Upper lobe of left lung (tissue), 6 donors: ENCODE results near the gene EYS. TPM values are rescaled to one million over a fixed set of nuclear protein-coding genes. Genes with fewer than 3 reads are reported as not detected.

Source experiments
- ATAC-seq, 2 donors: fragments of 200-7000 bp; cut with Tn5 transposase; one replicate each; pipeline ENCODE4 v1.9.1; 2022; ENCODE audit warnings: mild to moderate bottlenecking in 2 of 2, moderate library complexity in 2 of 2; ENCODE audit not compliant: low FRiP score in 2 of 2
- DNase-seq, 2 donors: peaks; one replicate each; pipeline ENCODE4 v3.0.0-alpha.2; 2019 to 2020
- H3K27ac ChIP-seq, 4 donors: fragments of 200-600 bp; sonication (generic); one replicate each; pipeline ENCODE4 v1.5.1; 2016 to 2019
- H3K27me3 ChIP-seq, 4 donors: fragments of 200-600 bp; sonication (generic); one replicate each; pipeline ENCODE4 v1.5.1; 2017 to 2019
- H3K36me3 ChIP-seq, 4 donors: fragments of 200-600 bp; sonication (generic); one replicate each; pipeline ENCODE4 v1.5.1; 2016 to 2019
- H3K4me1 ChIP-seq, 4 donors: fragments of 200-600 bp; sonication (generic); one replicate each; pipeline ENCODE4 v1.5.1; 2018 to 2019
- H3K4me3 ChIP-seq, 4 donors: fragments of 200-600 bp; sonication (generic); one replicate each; pipeline ENCODE4 v1.5.1; 2017 to 2019; ENCODE audit warnings: mild to moderate bottlenecking in 2 of 4, moderate library complexity in 1 of 4
- H3K9me3 ChIP-seq, 4 donors: fragments of 200-600 bp; sonication (generic); one replicate each; pipeline ENCODE4 v1.5.1; 2018 to 2019
- CTCF ChIP-seq, 6 experiments: fragments of 450-650 bp in 4 of 6; fragments of 200-600 bp in 2 of 6; sonication (generic) in 2 of 6; IDR thresholded peaks; one replicate each; pipeline ENCODE4 v1.5.1; 2016 to 2019; ENCODE audit warnings: antibody characterized with exemption in 6 of 6
- EP300 ChIP-seq, 4 donors: sonication (generic); formaldehyde crosslinking; IDR thresholded peaks; one replicate each; pipeline ENCODE4 v1.5.1; 2017; ENCODE audit warnings: antibody characterized with exemption in 4 of 4, control low read depth in 2 of 4
- POLR2A ChIP-seq, 4 donors: fragments of 450-650 bp; IDR thresholded peaks; one replicate each; pipeline ENCODE4 v1.5.1; 2016 to 2017; ENCODE audit warnings: antibody characterized with exemption in 4 of 4, mild to moderate bottlenecking in 2 of 4
- POLR2AphosphoS5 ChIP-seq, 2 donors: sonication (generic); formaldehyde crosslinking; IDR thresholded peaks; one replicate each; pipeline ENCODE4 v1.5.1; 2017; ENCODE audit warnings: antibody characterized with exemption in 2 of 2
- WGBS, 2 donors: methylation state at CpG; one replicate each; pipeline ENCODE4 v1.1.5; 2017 to 2018; 5-methylcytosine and 5-hydroxymethylcytosine counted together
- total RNA-seq, 6 donors: library from RNA; depleted of rRNA in 4 of 6; stranded (reverse); fragments of >200 nt in 4 of 6; gene quantifications; one replicate each; pipeline versions ENCODE4 v1.1.0 to v1.2.1, GENCODE V29; 2016 to 2021
- donor health status: DM: no; HTN: no; CAD: no; lungs with moderate emphysema.
- donor health status: DM: no; HTN: yes; CAD: no; lungs with severe emphysema.

EYS gene
- total RNA-seq, 6 donors from 2014 or later = under 0.01 to 0.46 (median 0.28) TPM; not detected in 2

- ATAC-seq = no peak
- DNase-seq = no peak
- Histone ChIP-seq H3K4me3 (no peak overlapping the region), H3K27me3 (no peaks in the 10 kb centered on the region), H3K9me3 (no peaks in the 10 kb centered on the region), H3K36me3 (no peaks in the 10 kb centered on the region), H3K4me1 (no peaks in the 10 kb centered on the region), H3K27ac (no peak overlapping the region)
- no peak for TF ChIP-seq CTCF (IDR thresholded peaks at IDR 0.05)
- no peak for TF ChIP-seq EP300 (IDR thresholded peaks at IDR 0.05)
- no peak for TF ChIP-seq POLR2AphosphoS5 (IDR thresholded peaks at IDR 0.05)
- no peak for TF ChIP-seq POLR2A (IDR thresholded peaks at IDR 0.05)
- WGBS, 2 donors = 44 to 68% methylated on average over 1 of the region's 1 CpG
Measured at GRCh38 chr6:64224819-64225218, 1482.2 kb downstream of the EYS start.

GRCh38 chr6:64221776-64222175 lies 1485.2 kb downstream of the EYS start:
- no peaks in the 10 kb centered on the region for H3K36me3 ChIP-seq
- H3K4me3 ChIP-seq = no peak overlapping the region
- no peaks in the 10 kb centered on the region for H3K4me1 ChIP-seq
- DNase-seq (no peak), ATAC-seq (no peak)
- TF ChIP-seq POLR2AphosphoS5 (IDR thresholded peaks at IDR 0.05) (no peak), POLR2A (IDR thresholded peaks at IDR 0.05) (no peak), CTCF (IDR thresholded peaks at IDR 0.05) (no peak), EP300 (IDR thresholded peaks at IDR 0.05) (no peak)
- 74 to 94% methylated on average over 3 of the region's 3 CpGs for WGBS, 2 donors
- no peak overlapping the region for H3K27ac ChIP-seq
- no peaks in the 10 kb centered on the region for H3K27me3 ChIP-seq
- H3K9me3 ChIP-seq = no peaks in the 10 kb centered on the region

GRCh38 chr6:64220801-64221200 lies 1486.2 kb downstream of the EYS start:
- Histone ChIP-seq H3K9me3 (no peaks in the 10 kb centered on the region), H3K4me3 (no peak overlapping the region), H3K27ac (no peak overlapping the region), H3K27me3 (no peaks in the 10 kb centered on the region), H3K36me3 (no peaks in the 10 kb centered on the region), H3K4me1 (no peaks in the 10 kb centered on the region)
- ATAC-seq = no peak
- no peak for DNase-seq
- 73 to 96% methylated on average over 1 of the region's 1 CpG for WGBS, 2 donors
- TF ChIP-seq CTCF (IDR thresholded peaks at IDR 0.05) (no peak), POLR2A (IDR thresholded peaks at IDR 0.05) (no peak), POLR2AphosphoS5 (IDR thresholded peaks at IDR 0.05) (no peak), EP300 (IDR thresholded peaks at IDR 0.05) (no peak)

GRCh38 chr6:64217721-64218620 lies 1489.1 kb downstream of the EYS start:
- no peaks in the 10 kb centered on the region for H3K27me3 ChIP-seq
- ATAC-seq (peak in 1 of 2 donors; percentile 81), DNase-seq (no peak)
- H3K4me3 ChIP-seq = no peak overlapping the region
- TF ChIP-seq CTCF (IDR thresholded peaks at IDR 0.05) (no peak), EP300 (IDR thresholded peaks at IDR 0.05) (no peak), POLR2AphosphoS5 (IDR thresholded peaks at IDR 0.05) (no peak), POLR2A (IDR thresholded peaks at IDR 0.05) (no peak)
- H3K4me1 ChIP-seq = no peaks in the 10 kb centered on the region
- no peaks in the 10 kb centered on the region for H3K9me3 ChIP-seq
- 77 to 82% methylated on average over 2 of the region's 2 CpGs for WGBS, 2 donors
- no peaks in the 10 kb centered on the region for H3K36me3 ChIP-seq
- H3K27ac ChIP-seq = no peak overlapping the region

GRCh38 chr6:64214373-64214772 lies 1492.7 kb downstream of the EYS start:
- no peak for TF ChIP-seq POLR2A (IDR thresholded peaks at IDR 0.05)

More at GRCh38 chr6:64214373-64214772, 1492.7 kb downstream of the EYS start:
- ATAC-seq (no peak), DNase-seq (no peak)
- Histone ChIP-seq H3K27ac (no peak overlapping the region), H3K4me1 (no peaks in the 10 kb centered on the region), H3K9me3 (no peaks in the 10 kb centered on the region), H3K4me3 (no peak overlapping the region), H3K36me3 (no peaks in the 10 kb centered on the region), H3K27me3 (no peaks in the 10 kb centered on the region)
